ENCODE data around the gene TUBG2. TPM values are rescaled to one million over a fixed set of nuclear protein-coding genes. Genes with fewer than 3 reads are reported as not detected.

The TUBG2 gene
- total RNA-seq, 1 experiment from 2014 or later, result 28.3 TPM

- Histone ChIP-seq H3K36me3 (ENCODE audit: low read depth) (no peaks in the 10 kb centered on the region), H3K27ac (no peak overlapping the region), H3K79me2 (ENCODE audit: low read depth) (no peaks in the 10 kb centered on the region), H3F3A (ENCODE audit: insufficient read depth, low read depth) (no peaks in the 10 kb centered on the region), H3K4me2 (no peak overlapping the region), H3K9me3 (ENCODE audit: insufficient read depth, low read depth) (no peaks in the 10 kb centered on the region), H3K9me2 (ENCODE audit: insufficient read depth) (no peaks in the 10 kb centered on the region), H2AFZ (no peak overlapping the region), H3K4me1 (replicated peaks; ENCODE audit: insufficient read depth) (no peaks in the 10 kb centered on the region), H3K4me3 (no peak overlapping the region), H4K20me1 (ENCODE audit: insufficient read depth) (no peaks in the 10 kb centered on the region), H3K27me3 (ENCODE audit: insufficient read depth, low read depth) (no peaks in the 10 kb centered on the region)
- BruUV-seq (replicated peaks), result no TSS peak
- CTCF ChIA-PET, result no interaction called here
- no peak for DNase-seq
- intact Hi-C loops (cut with micrococcal nuclease; ENCODE audit: unreplicated experiment), result no loop called here
- POLR2A ChIA-PET (ENCODE audit: unreplicated experiment), result no interaction called here
- TF ChIP-seq CTCF (conservative IDR thresholded peaks at IDR 0.05) (no peak), EZH2 (IDR thresholded peaks at IDR 0.05; ENCODE audit: low read depth) (no peak)
These were observed 41.7 kb downstream of the TUBG2 start for GRCh38 chr17:42700586-42701289.

GRCh38 chr17:42702446-42702845 is 43.4 kb downstream of the TUBG2 start:
- TF ChIP-seq CTCF (conservative IDR thresholded peaks at IDR 0.05), result no peak
- no peak for TF ChIP-seq EZH2 (IDR thresholded peaks at IDR 0.05; ENCODE audit: low read depth)
- no peaks in the 10 kb centered on the region for H3K4me1 ChIP-seq (replicated peaks; ENCODE audit: insufficient read depth)
- H3K27me3 ChIP-seq (ENCODE audit: insufficient read depth, low read depth), result no peaks in the 10 kb centered on the region
- no peak overlapping the region for H3K4me3 ChIP-seq
- POLR2A ChIA-PET (ENCODE audit: unreplicated experiment), result no interaction called here
- H3K9me2 ChIP-seq (ENCODE audit: insufficient read depth), result no peaks in the 10 kb centered on the region
- no peaks in the 10 kb centered on the region for H3K36me3 ChIP-seq (ENCODE audit: low read depth)
- H3K4me2 ChIP-seq, result no peak overlapping the region
- H3K9me3 ChIP-seq (ENCODE audit: insufficient read depth, low read depth), result no peaks in the 10 kb centered on the region
- intact Hi-C loops (cut with micrococcal nuclease; ENCODE audit: unreplicated experiment), result no loop called here
- H3K27ac ChIP-seq, result no peak overlapping the region
- DNase-seq, result no peak
- H4K20me1 ChIP-seq (ENCODE audit: insufficient read depth), result no peaks in the 10 kb centered on the region
- no TSS peak for BruUV-seq (replicated peaks)
- H2AFZ ChIP-seq, result no peak overlapping the region
- no peaks in the 10 kb centered on the region for H3F3A ChIP-seq (ENCODE audit: insufficient read depth, low read depth)
- H3K79me2 ChIP-seq (ENCODE audit: low read depth), result no peaks in the 10 kb centered on the region
- CTCF ChIA-PET, result interaction anchor here (0.6 kb wide), 1 partner anchor 20 kb away, joined by 5 read pairs; no protein-coding TSS in a partner anchor

DNA sequence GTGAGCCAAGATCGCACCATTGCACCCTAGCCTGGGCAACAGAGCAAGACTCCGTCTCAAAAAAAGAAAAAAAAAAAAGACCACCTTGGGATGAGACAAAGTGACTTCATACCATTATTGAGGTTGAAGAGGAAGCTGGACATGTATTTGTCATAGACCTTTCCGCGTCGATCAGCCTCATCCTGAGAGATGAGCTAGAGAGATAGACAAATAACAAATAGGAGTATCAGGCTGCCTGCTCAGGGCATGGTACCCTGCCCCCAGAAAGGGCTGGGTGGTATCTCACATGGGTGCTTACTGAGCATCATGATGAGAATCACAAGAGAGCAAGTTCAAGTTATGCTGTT is 45.4 kb downstream of the TUBG2 start:
- no peaks in the 10 kb centered on the region for H3K4me1 ChIP-seq (replicated peaks; ENCODE audit: insufficient read depth)
- H3K9me2 ChIP-seq (ENCODE audit: insufficient read depth), result no peaks in the 10 kb centered on the region
- TF ChIP-seq CTCF (conservative IDR thresholded peaks at IDR 0.05) (no peak), EZH2 (IDR thresholded peaks at IDR 0.05; ENCODE audit: low read depth) (no peak)
- intact Hi-C loops (cut with micrococcal nuclease; ENCODE audit: unreplicated experiment), result no loop called here
- no peak for DNase-seq
- H3K4me2 ChIP-seq, result no peak overlapping the region
- H3K4me3 ChIP-seq, result no peak overlapping the region
- ChIA-PET CTCF (interaction anchor here (0.6 kb wide), 1 partner anchor 126 kb away, joined by 6 read pairs; no protein-coding TSS in a partner anchor), POLR2A (ENCODE audit: unreplicated experiment) (interaction anchor here (0.5 kb wide), 1 partner anchor 156 kb away, joined by 3 read pairs; no protein-coding TSS in a partner anchor)
- H3K36me3 ChIP-seq (ENCODE audit: low read depth), result no peaks in the 10 kb centered on the region
- H4K20me1 ChIP-seq (ENCODE audit: insufficient read depth), result no peaks in the 10 kb centered on the region
- no TSS peak for BruUV-seq (replicated peaks)
- no peaks in the 10 kb centered on the region; the same call in 1 of the 2 replicates for H3F3A ChIP-seq (ENCODE audit: insufficient read depth, low read depth)
- H3K27ac ChIP-seq, result no peak overlapping the region
- no peaks in the 10 kb centered on the region for H3K27me3 ChIP-seq (ENCODE audit: insufficient read depth, low read depth)
- no peaks in the 10 kb centered on the region for H3K79me2 ChIP-seq (ENCODE audit: low read depth)
- no peaks in the 10 kb centered on the region for H3K9me3 ChIP-seq (ENCODE audit: insufficient read depth, low read depth)
- no peak overlapping the region for H2AFZ ChIP-seq

Data from PC-9 (cell line).